Panc1 (cell line): ENCODE results near the gene ARHGAP6. TPM values are rescaled to one million over a fixed set of nuclear protein-coding genes. Genes with fewer than 3 reads are reported as not detected.

Experiments
- ATAC-seq: fragments of 200-7000 bp; cut with Tn5 transposase; 2 replicates; pipeline ENCODE4 v1.9.1; 2020; ENCODE audit warnings: mild to moderate bottlenecking, moderate library complexity
- BruUV-seq: library from RNA; stranded (reverse); fragments of 400-500 nt; replicated peaks from 2 replicates; lab custom pipeline; 2021; lab: Mats Ljungman, UMichigan
- CTCF ChIA-PET: fragments of 300-600 bp; sonication (Branson Sonifier 250); formaldehyde crosslinking; loops from one replicate; lab custom pipeline; 2022; ENCODE audit warnings: antibody characterized with exemption; lab: Charles Lee
- POLR2A ChIA-PET: fragments of 300-600 bp; sonication (Branson Sonifier 250); formaldehyde crosslinking; loops from one replicate; lab custom pipeline; 2022; ENCODE audit warnings: antibody characterized with exemption; lab: Charles Lee
- DNase-seq: peaks from one replicate; pipeline ENCODE4 v3.0.0-alpha.2; 2010; ENCODE audit warnings: low read depth, low spot score
- H3K27ac ChIP-seq: 2 replicates; pipeline ENCODE4 v1.5.1; 2011; ENCODE audit warnings: mild to moderate bottlenecking, low read length, inconsistent platforms
- H3K27me3 ChIP-seq: fragments of 200-500 bp; sonication (Bioruptor generic); 2 replicates; pipeline ENCODE4 v1.6.0; 2014; ENCODE audit warnings: low read length, inconsistent platforms; ENCODE audit not compliant: control insufficient read depth, insufficient read depth
- H3K36me3 ChIP-seq: fragments of 200-500 bp; sonication (Bioruptor generic); 2 replicates; pipeline ENCODE4 v1.5.1; 2014; ENCODE audit warnings: inconsistent platforms, mild to moderate bottlenecking, low read length, moderate library complexity; ENCODE audit not compliant: control insufficient read depth, insufficient read depth
- H3K4me1 ChIP-seq: 2 replicates; pipeline ENCODE4 v1.5.1; 2011; ENCODE audit warnings: inconsistent platforms, mild to moderate bottlenecking, low read length, moderate library complexity; ENCODE audit not compliant: control insufficient read depth, insufficient read depth
- H3K4me3 ChIP-seq, 2 experiments: 2 replicates each; pipeline ENCODE4 v1.5.1; 2011 to 2012; ENCODE audit warnings: low read depth in 2 of 2, low read length in 2 of 2, mild to moderate bottlenecking in 2 of 2, inconsistent platforms in 1 of 2, moderate library complexity in 1 of 2
- H3K9me3 ChIP-seq: fragments of 200-500 bp; sonication (Bioruptor generic); 2 replicates; pipeline ENCODE4 v1.5.1; 2014; ENCODE audit warnings: low read depth, mild to moderate bottlenecking, inconsistent platforms, low read length, moderate library complexity; ENCODE audit not compliant: control insufficient read depth, insufficient read depth
- CTCF ChIP-seq: fragments of 450-650 bp; IDR thresholded peaks from 2 replicates; pipeline ENCODE4 v1.5.1; 2017; ENCODE audit warnings: mild to moderate bottlenecking
- POLR2AphosphoS5 ChIP-seq: IDR thresholded peaks from 2 replicates; pipeline ENCODE4 v1.6.1; 2012; ENCODE audit warnings: mild to moderate bottlenecking, low read depth, low read length, moderate library complexity
- REST ChIP-seq, 2 experiments: IDR thresholded peaks; 2 replicates each; pipeline ENCODE4 v1.6.1; 2011 to 2012; ENCODE audit warnings: low read depth in 2 of 2, control low read depth in 1 of 2, low read length in 1 of 2, mild to moderate bottlenecking in 1 of 2, moderate library complexity in 1 of 2; ENCODE audit not compliant: insufficient read depth in 1 of 2
- SIN3A ChIP-seq: IDR thresholded peaks from 2 replicates; pipeline ENCODE4 v1.6.1; 2012; ENCODE audit warnings: low read depth, mild to moderate bottlenecking, low read length, moderate library complexity, borderline replicate concordance; ENCODE audit not compliant: insufficient read depth
- TCF7L2 ChIP-seq: IDR thresholded peaks from 2 replicates; pipeline ENCODE4 v1.6.1; 2011; ENCODE audit warnings: mild to moderate bottlenecking, low read depth, low read length, inconsistent platforms
- in situ Hi-C: cut with HindIII; loops from 2 replicates; pipeline ENCODE4 v1.10.0; 2016; ENCODE audit warnings: low sequenced_read_pairs, low pct_unique_long_range_greater_than_20kb
- intact Hi-C: fragments of 100-400 bp; cut with micrococcal nuclease; formaldehyde crosslinking; loops from one replicate; pipeline ENCODE4 v1.10.0; 2022; ENCODE audit not compliant: unreplicated experiment
- total RNA-seq: library from RNA; stranded (reverse); gene quantifications from one replicate; pipeline ENCODE4 v1.2.1, GENCODE V29; 2021; ENCODE audit not compliant: unreplicated experiment

The ARHGAP6 gene
- total RNA-seq, 1 experiment from 2014 or later, result 0.13 TPM

DNA sequence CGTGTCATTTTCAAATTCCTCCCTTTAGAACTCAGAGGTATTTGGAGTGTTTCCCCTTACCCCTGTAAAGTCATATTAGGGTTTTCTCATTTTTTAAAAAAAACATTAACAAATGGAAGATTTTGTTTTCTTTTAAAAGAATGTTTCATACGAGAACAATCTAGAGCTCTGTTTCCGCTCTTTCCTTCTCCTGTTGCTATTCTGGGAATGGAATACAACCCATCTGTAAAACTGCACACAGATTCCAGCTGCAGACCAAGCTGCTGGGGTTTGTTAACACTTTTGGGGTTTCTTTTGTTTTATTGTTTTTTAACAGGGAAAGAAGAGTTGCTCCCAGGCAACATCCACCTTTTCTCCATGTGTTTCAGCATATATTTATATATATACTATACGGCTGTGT is 493.3 kb downstream of the ARHGAP6 start:
- H3K9me3 ChIP-seq, result no peaks in the 10 kb centered on the region
- in situ Hi-C loops (no loop called here), intact Hi-C loops (no loop called here)
- no peaks in the 10 kb centered on the region for H3K36me3 ChIP-seq
- no peak overlapping the region for H3K4me3 ChIP-seq
- H3K27me3 ChIP-seq, result no peaks in the 10 kb centered on the region
- no peak overlapping the region for H3K27ac ChIP-seq
- TF ChIP-seq SIN3A (no peak), POLR2AphosphoS5 (no peak), TCF7L2 (no peak), CTCF (no peak), REST (IDR thresholded peaks at IDR 0.05; ENCODE audit: insufficient read depth in 1 of 2, low read depth in 2 of 2, low read length in 1 of 2) (no peak)
- CTCF ChIA-PET, result no interaction called here
- BruUV-seq, result no TSS peak
- POLR2A ChIA-PET, result no interaction called here
- ATAC-seq (no peak), DNase-seq (no peak)
- no peaks in the 10 kb centered on the region for H3K4me1 ChIP-seq

GRCh38 chrX:11171956-11172355 is 493.8 kb downstream of the ARHGAP6 start:
- H3K9me3 ChIP-seq, result no peaks in the 10 kb centered on the region
- ChIA-PET CTCF (no interaction called here), POLR2A (no interaction called here)
- intact Hi-C loops, result no loop called here
- H3K27me3 ChIP-seq, result no peaks in the 10 kb centered on the region
- DNase-seq, result no peak
- H3K4me1 ChIP-seq, result no peaks in the 10 kb centered on the region
- in situ Hi-C loops, result no loop called here
- no peak overlapping the region for H3K4me3 ChIP-seq
- no peak for TF ChIP-seq SIN3A
- no TSS peak for BruUV-seq
- no peak overlapping the region for H3K27ac ChIP-seq
- no peaks in the 10 kb centered on the region for H3K36me3 ChIP-seq
- no peak for ATAC-seq

DNA sequence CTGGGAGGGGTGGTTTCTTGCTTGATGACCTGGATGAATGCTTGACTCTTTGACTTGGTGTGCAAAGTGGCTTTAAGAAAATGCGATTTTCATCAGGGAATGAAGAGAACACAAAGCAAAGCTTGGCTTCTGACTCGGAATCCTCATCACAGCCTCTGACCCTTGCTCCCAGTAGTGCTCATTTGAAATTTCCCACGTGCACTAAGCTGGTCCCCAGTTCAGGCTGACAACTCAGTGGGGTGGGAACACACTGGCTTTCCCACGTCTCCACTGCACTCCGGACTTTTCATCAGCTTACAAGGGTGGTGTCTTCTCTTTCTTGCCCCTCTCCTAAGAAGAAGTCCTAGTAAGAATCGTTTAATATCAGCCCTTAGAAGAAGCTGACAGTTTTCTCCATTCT is 501.3 kb downstream of the ARHGAP6 start:
- Histone ChIP-seq H3K9me3 (no peaks in the 10 kb centered on the region), H3K4me1 (no peaks in the 10 kb centered on the region), H3K27ac (no peak overlapping the region), H3K4me3 (no peak overlapping the region), H3K36me3 (no peaks in the 10 kb centered on the region), H3K27me3 (no peaks in the 10 kb centered on the region)
- in situ Hi-C loops, result no loop called here
- intact Hi-C loops, result no loop called here
- no peak for ATAC-seq
- DNase-seq, result no peak
- POLR2A ChIA-PET, result no interaction called here
- TF ChIP-seq CTCF (no peak), TCF7L2 (no peak), POLR2AphosphoS5 (no peak), REST (IDR thresholded peaks at IDR 0.05; ENCODE audit: insufficient read depth in 1 of 2, low read depth in 2 of 2, low read length in 1 of 2) (no peak), SIN3A (no peak)
- no TSS peak for BruUV-seq
- CTCF ChIA-PET, result no interaction called here
